Left lung (tissue), 10 donors: Measurements from ENCODE around the gene CD8B2. TPM values are rescaled to one million over a fixed set of nuclear protein-coding genes. Genes with fewer than 3 reads are reported as not detected.
"Not testable (repeated sequence)": the region's sequence is repeated elsewhere in the genome, so short reads cannot be mapped to it uniquely, and the experiment has no call there.

Experiments used
- ATAC-seq: fragments of 200-7000 bp; cut with Tn5 transposase; one replicate; pipeline ENCODE4 v1.9.1; 2020; ENCODE audit warnings: moderate library complexity
- DNase-seq, 4 donors: peaks; one replicate each; pipeline ENCODE4 v3.0.0-alpha.2; 2013 to 2020
- H3K27ac ChIP-seq, 2 donors: fragments of 200-600 bp; sonication (generic) in 1 of 2; one replicate each; pipeline versions ENCODE4 v1.5.0 to v1.8.0; 2020 to 2021
- H3K27me3 ChIP-seq, 2 donors: fragments of 200-600 bp; sonication (generic) in 1 of 2; one replicate each; pipeline versions ENCODE4 v1.5.0 to v1.8.0; 2020 to 2021
- H3K36me3 ChIP-seq, 2 donors: fragments of 200-600 bp; sonication (generic) in 1 of 2; one replicate each; pipeline versions ENCODE4 v1.5.0 to v1.8.0; 2020 to 2021
- H3K4me1 ChIP-seq, 2 donors: fragments of 200-600 bp; one replicate each; pipeline ENCODE4 v1.8.0; 2021
- H3K4me3 ChIP-seq, 2 donors: fragments of 200-600 bp; sonication (generic) in 1 of 2; one replicate each; pipeline versions ENCODE4 v1.5.0 to v1.8.0; 2020 to 2021; ENCODE audit warnings: mild to moderate bottlenecking in 1 of 2
- H3K9me3 ChIP-seq, 2 donors: fragments of 200-600 bp; sonication (generic) in 1 of 2; one replicate each; pipeline versions ENCODE4 v1.5.0 to v1.8.0; 2020 to 2021
- CTCF ChIP-seq, 2 donors: fragments of 200-600 bp; sonication (generic) in 1 of 2; IDR thresholded peaks; one replicate each; pipeline versions ENCODE4 v1.5.0 to v1.8.0; 2021; ENCODE audit warnings: antibody characterized with exemption in 2 of 2
- intact Hi-C, 2 donors: fragments of 100-400 bp; cut with DNase I; formaldehyde crosslinking; loops; one replicate each; pipeline versions ENCODE4 v1.11.2 to v1.14.2; 2022
- polyA plus RNA-seq, 6 donors: library from polyadenylated mRNA; unstranded; fragments of 120-200 nt; gene quantifications; one replicate each; pipeline ENCODE4 v1.2.1, GENCODE V29; 2013; ENCODE audit not compliant: insufficient read length in 6 of 6
- total RNA-seq, 2 donors: library from RNA; stranded (reverse); fragmentation: NEBNext Ultra II Directional; extraction: Animal tissue kit (Norgen Biotek cat#: 25700); gene quantifications; one replicate each; pipeline ENCODE4 v1.2.1, GENCODE V29; 2021
- donor health status: DM: no; HTN: yes; CAD: no.
- donor health status: DM: no; HTN: no; CAD: no.

The CD8B2 gene
- total and polyA plus RNA-seq, 8 donors = 0.10 to 0.74 (median 0.29) TPM; not detected in 1

GRCh38 chr2:106551417-106552130 lies 64.4 kb downstream of the CD8B2 start:
- TF ChIP-seq CTCF (IDR thresholded peaks at IDR 0.05) = no peak
- Histone ChIP-seq H3K27ac (no peak overlapping the region), H3K27me3 (peaks cover 0 to 3% of the 10 kb centered on the region in 2 donors), H3K4me3 (no peak overlapping the region), H3K36me3 (no peaks in the 10 kb centered on the region), H3K9me3 (no peaks in the 10 kb centered on the region), H3K4me1 (no peaks in the 10 kb centered on the region)
- no peak for ATAC-seq
- DNase-seq = no peak
- intact Hi-C loops = no loop called here

GRCh38 chr2:106552921-106553320 lies 65.8 kb downstream of the CD8B2 start:
- no peaks in the 10 kb centered on the region for H3K9me3 ChIP-seq
- no peak for TF ChIP-seq CTCF (IDR thresholded peaks at IDR 0.05)
- H3K4me1 ChIP-seq = no peaks in the 10 kb centered on the region
- no peaks in the 10 kb centered on the region for H3K36me3 ChIP-seq
- ATAC-seq = no peak
- intact Hi-C loops = no loop called here
- H3K27ac ChIP-seq = no peak overlapping the region
- no peaks in the 10 kb centered on the region for H3K27me3 ChIP-seq
- DNase-seq = no peak
- no peak overlapping the region for H3K4me3 ChIP-seq

- Histone ChIP-seq H3K9me3 (no peaks in the 10 kb centered on the region), H3K27me3 (no peaks in the 10 kb centered on the region), H3K4me3 (no peak overlapping the region), H3K27ac (no peak overlapping the region), H3K36me3 (no peaks in the 10 kb centered on the region), H3K4me1 (no peaks in the 10 kb centered on the region)
- DNase-seq (no peak), ATAC-seq (no peak)
- TF ChIP-seq CTCF (IDR thresholded peaks at IDR 0.05) = no peak
- intact Hi-C loops = no loop called here
Measured at GRCh38 chr2:106553321-106553720, 66.2 kb downstream of the CD8B2 start.

- DNase-seq = no peak
- no peaks in the 10 kb centered on the region for H3K4me1 ChIP-seq
- no peak overlapping the region for H3K27ac ChIP-seq
- H3K36me3 ChIP-seq = no peaks in the 10 kb centered on the region
- H3K4me3 ChIP-seq = no peak overlapping the region
- H3K27me3 ChIP-seq = no peaks in the 10 kb centered on the region
- intact Hi-C loops = no loop called here
- H3K9me3 ChIP-seq = no peaks in the 10 kb centered on the region
- no peak for ATAC-seq
- no peak for TF ChIP-seq CTCF (IDR thresholded peaks at IDR 0.05)
Measured at GRCh38 chr2:106554411-106554810, 67.2 kb downstream of the CD8B2 start.

- Histone ChIP-seq H3K4me1 (no peaks in the 10 kb centered on the region), H3K4me3 (no peak overlapping the region), H3K36me3 (no peaks in the 10 kb centered on the region), H3K27me3 (no peaks in the 10 kb centered on the region), H3K27ac (no peak overlapping the region), H3K9me3 (no peaks in the 10 kb centered on the region)
- DNase-seq (no peak), ATAC-seq (peak; percentile 75)
- intact Hi-C loops = no loop called here
- no peak for TF ChIP-seq CTCF (IDR thresholded peaks at IDR 0.05)
Measured at GRCh38 chr2:106555053-106555452, 67.9 kb downstream of the CD8B2 start.

GRCh38 chr2:106559786-106560185 lies 72.6 kb downstream of the CD8B2 start:
- H3K27me3 ChIP-seq, ATAC-seq, H3K9me3 ChIP-seq, H3K27ac ChIP-seq, DNase-seq, intact Hi-C loops, H3K4me1 ChIP-seq, H3K4me3 ChIP-seq, H3K36me3 ChIP-seq: not testable (repeated sequence)
